HEK293T (cell line): ENCODE results near the gene RRP9.

Experiments
- CTCF ChIA-PET: fragments of 350-600 bp; formaldehyde crosslinking; extraction: SDS; loops from one replicate; lab custom pipeline; 2021; ENCODE audit warnings: antibody characterized with exemption, inconsistent platforms; lab: Yijun Ruan, JAX
- POLR2A ChIA-PET: fragments of 350-600 bp; formaldehyde crosslinking; extraction: SDS; loops from one replicate; lab custom pipeline; 2020; ENCODE audit warnings: antibody characterized with exemption, inconsistent platforms; lab: Yijun Ruan, JAX
- DNase-seq: peaks from one replicate; pipeline ENCODE4 v3.0.0; 2012; ENCODE audit warnings: mixed read lengths; ENCODE audit errors: extremely low spot score
- ARNT ChIP-seq: fragments of 450-650 bp; IDR thresholded peaks from 2 replicates; pipeline ENCODE4 v1.6.1; 2017; ENCODE audit warnings: mild to moderate bottlenecking
- BHLHE40 ChIP-seq: fragments of 450-650 bp; IDR thresholded peaks from 2 replicates; pipeline ENCODE4 v1.6.1; 2016; ENCODE audit warnings: mild to moderate bottlenecking, moderate library complexity, borderline replicate concordance
- CTBP1 ChIP-seq: fragments of 450-650 bp; IDR thresholded peaks from 2 replicates; pipeline ENCODE4 v1.6.1; 2016; ENCODE audit warnings: borderline replicate concordance
- ELF4 ChIP-seq: fragments of 450-650 bp; IDR thresholded peaks from 2 replicates; pipeline ENCODE4 v1.6.1; 2017; ENCODE audit warnings: antibody characterized with exemption
- FOXA1 ChIP-seq: fragments of 450-650 bp; IDR thresholded peaks from 2 replicates; pipeline ENCODE4 v1.6.1; 2016; ENCODE audit warnings: mild to moderate bottlenecking
- FOXK2 ChIP-seq: fragments of 450-650 bp; IDR thresholded peaks from 2 replicates; pipeline ENCODE4 v1.6.1; 2016; ENCODE audit warnings: mild to moderate bottlenecking
- FOXM1 ChIP-seq: fragments of 450-650 bp; IDR thresholded peaks from 2 replicates; pipeline ENCODE4 v1.6.1; 2017; ENCODE audit warnings: mild to moderate bottlenecking, borderline replicate concordance
- HDGF ChIP-seq: fragments of 450-650 bp; IDR thresholded peaks from 2 replicates; pipeline ENCODE4 v1.6.1; 2017; ENCODE audit warnings: antibody characterized with exemption, borderline replicate concordance
- L3MBTL2 ChIP-seq: fragments of 450-650 bp; conservative IDR thresholded peaks from 2 replicates; pipeline ENCODE4 v1.6.1; 2016; ENCODE audit warnings: mild to moderate bottlenecking
- LEF1 ChIP-seq: fragments of 450-650 bp; IDR thresholded peaks from 2 replicates; pipeline ENCODE4 v1.6.1; 2017; ENCODE audit warnings: mild to moderate bottlenecking, borderline replicate concordance
- NFRKB ChIP-seq: fragments of 450-650 bp; IDR thresholded peaks from 2 replicates; pipeline ENCODE4 v1.6.1; 2016; ENCODE audit warnings: mild to moderate bottlenecking, moderate library complexity
- SP1 ChIP-seq: fragments of 450-650 bp; IDR thresholded peaks from 2 replicates; pipeline ENCODE4 v1.6.1; 2017
- SUZ12 ChIP-seq: fragments of 450-650 bp; IDR thresholded peaks from 2 replicates; pipeline ENCODE4 v1.6.1; 2016; ENCODE audit warnings: mild to moderate bottlenecking
- TARDBP ChIP-seq: fragments of 450-650 bp; IDR thresholded peaks from 2 replicates; pipeline ENCODE4 v1.6.1; 2016
- ZNF384 ChIP-seq: fragments of 450-650 bp; IDR thresholded peaks from 2 replicates; pipeline ENCODE4 v1.6.1; 2016
- TF ChIP-seq, protein P1 (sequence below): fragments of 450-650 bp; IDR thresholded peaks from 2 replicates; pipeline ENCODE4 v1.6.1; 2016

The RRP9 gene

GRCh38 chr3:51947215-51947900 is 5.7 kb upstream of the RRP9 start:
- DNase-seq = no peak
- ChIA-PET CTCF (no interaction called here), POLR2A (interaction anchor here (0.8 to 1.0 kb wide), 2 partner anchors 16 to 26 kb away, joined by 3 read pairs; partner anchors contain the start of gene ABHD14B)
- no peak for TF ChIP-seq TARDBP
- TF ChIP-seq BHLHE40 = no peak
- TF ChIP-seq SUZ12 = no peak
- no peak for TF ChIP-seq L3MBTL2
- no peak for TF ChIP-seq FOXK2
- TF ChIP-seq ZNF384 = no peak
- TF ChIP-seq NFRKB = no peak
- TF ChIP-seq FOXA1 = no peak
- no peak for TF ChIP-seq ARNT
- TF ChIP-seq SP1 = no peak
- TF ChIP-seq, protein P1, sequence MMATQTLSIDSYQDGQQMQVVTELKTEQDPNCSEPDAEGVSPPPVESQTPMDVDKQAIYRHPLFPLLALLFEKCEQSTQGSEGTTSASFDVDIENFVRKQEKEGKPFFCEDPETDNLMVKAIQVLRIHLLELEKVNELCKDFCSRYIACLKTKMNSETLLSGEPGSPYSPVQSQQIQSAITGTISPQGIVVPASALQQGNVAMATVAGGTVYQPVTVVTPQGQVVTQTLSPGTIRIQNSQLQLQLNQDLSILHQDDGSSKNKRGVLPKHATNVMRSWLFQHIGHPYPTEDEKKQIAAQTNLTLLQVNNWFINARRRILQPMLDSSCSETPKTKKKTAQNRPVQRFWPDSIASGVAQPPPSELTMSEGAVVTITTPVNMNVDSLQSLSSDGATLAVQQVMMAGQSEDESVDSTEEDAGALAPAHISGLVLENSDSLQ = no peak
- no peak for TF ChIP-seq FOXM1
- no peak for TF ChIP-seq HDGF
- no peak for TF ChIP-seq LEF1
- no peak for TF ChIP-seq ELF4
- TF ChIP-seq CTBP1 = no peak

DNA sequence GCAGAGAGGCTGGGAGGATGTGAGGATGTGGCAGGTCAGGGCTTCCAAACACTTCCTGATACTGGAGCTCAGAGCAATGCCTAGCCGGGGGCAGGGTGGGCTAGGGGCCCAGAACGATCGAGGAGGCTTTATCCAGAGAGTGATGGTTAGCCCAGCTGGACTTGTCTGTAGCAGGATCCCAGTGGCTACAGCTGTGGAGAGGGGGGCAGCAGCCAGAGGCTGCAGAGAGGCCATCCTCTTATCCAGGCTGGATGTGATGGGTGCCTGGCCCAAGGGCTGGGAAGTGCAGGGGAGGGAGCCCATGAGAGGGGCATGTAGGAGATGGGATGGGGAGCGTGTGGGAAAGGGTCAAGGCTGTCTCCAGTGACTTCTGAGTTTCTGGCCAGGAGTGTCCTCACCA is 5.1 kb upstream of the RRP9 start:
- TF ChIP-seq ELF4 (no peak), FOXK2 (no peak), FOXM1 (no peak)
- ChIA-PET POLR2A (interaction anchor here (1.7 kb wide), 1 partner anchor 46 kb away, joined by 5 read pairs; no protein-coding TSS in a partner anchor), CTCF (no interaction called here)
- no peak for DNase-seq

DNA sequence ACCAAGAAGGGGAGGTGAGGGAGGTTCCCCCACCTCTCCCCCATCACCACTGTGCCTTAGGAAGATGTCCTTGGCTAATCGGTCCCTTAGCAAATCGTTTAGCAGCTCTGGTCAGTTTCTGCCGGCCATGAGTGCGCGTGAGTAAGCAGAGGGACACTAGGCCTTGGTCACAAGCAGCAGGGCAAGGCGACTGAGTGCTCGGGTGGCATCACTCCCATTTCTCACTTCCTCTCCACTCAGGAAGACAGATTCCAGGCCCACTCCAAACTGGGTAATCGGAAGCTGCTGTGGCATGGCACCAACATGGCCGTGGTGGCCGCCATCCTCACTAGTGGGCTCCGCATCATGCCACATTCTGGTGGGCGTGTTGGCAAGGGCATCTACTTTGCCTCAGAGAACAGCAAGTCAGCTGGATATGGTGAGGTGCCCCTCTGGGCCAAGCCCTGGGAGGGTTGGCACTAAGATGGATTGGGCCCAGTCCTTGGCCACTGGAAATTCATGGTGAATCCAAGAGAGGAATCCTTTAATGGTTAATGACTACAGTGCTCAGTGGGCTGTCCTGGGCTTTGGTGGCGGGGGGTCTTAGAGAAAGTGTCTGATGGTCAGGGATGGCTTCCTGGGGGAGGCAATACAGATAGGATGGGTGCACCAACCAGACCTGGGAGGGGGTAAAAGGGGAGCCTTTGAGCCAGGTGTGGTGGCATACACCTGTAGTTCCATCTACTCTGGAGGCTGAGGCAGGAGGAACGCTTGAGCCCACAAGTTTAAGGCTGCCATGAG is 4.4 kb upstream of the RRP9 start:
- TF ChIP-seq CTBP1 = no peak
- TF ChIP-seq FOXM1 = no peak
- no peak for TF ChIP-seq LEF1
- TF ChIP-seq BHLHE40 = no peak
- no peak for TF ChIP-seq L3MBTL2
- TF ChIP-seq ZNF384 = no peak
- TF ChIP-seq, protein P1 = no peak
- no peak for TF ChIP-seq SP1
- TF ChIP-seq TARDBP = no peak
- no peak for TF ChIP-seq ELF4
- TF ChIP-seq HDGF = no peak
- TF ChIP-seq SUZ12 = no peak
- no peak for TF ChIP-seq FOXA1
- no peak for TF ChIP-seq FOXK2
- no peak for TF ChIP-seq NFRKB
- TF ChIP-seq ARNT = no peak
- POLR2A ChIA-PET = interaction anchor here (1.3 to 2.3 kb wide), 3 partner anchors 23 to 47 kb away, joined by 3 to 7 read pairs (median 5); no protein-coding TSS in a partner anchor
- CTCF ChIA-PET = no interaction called here
- DNase-seq = no peak

DNA sequence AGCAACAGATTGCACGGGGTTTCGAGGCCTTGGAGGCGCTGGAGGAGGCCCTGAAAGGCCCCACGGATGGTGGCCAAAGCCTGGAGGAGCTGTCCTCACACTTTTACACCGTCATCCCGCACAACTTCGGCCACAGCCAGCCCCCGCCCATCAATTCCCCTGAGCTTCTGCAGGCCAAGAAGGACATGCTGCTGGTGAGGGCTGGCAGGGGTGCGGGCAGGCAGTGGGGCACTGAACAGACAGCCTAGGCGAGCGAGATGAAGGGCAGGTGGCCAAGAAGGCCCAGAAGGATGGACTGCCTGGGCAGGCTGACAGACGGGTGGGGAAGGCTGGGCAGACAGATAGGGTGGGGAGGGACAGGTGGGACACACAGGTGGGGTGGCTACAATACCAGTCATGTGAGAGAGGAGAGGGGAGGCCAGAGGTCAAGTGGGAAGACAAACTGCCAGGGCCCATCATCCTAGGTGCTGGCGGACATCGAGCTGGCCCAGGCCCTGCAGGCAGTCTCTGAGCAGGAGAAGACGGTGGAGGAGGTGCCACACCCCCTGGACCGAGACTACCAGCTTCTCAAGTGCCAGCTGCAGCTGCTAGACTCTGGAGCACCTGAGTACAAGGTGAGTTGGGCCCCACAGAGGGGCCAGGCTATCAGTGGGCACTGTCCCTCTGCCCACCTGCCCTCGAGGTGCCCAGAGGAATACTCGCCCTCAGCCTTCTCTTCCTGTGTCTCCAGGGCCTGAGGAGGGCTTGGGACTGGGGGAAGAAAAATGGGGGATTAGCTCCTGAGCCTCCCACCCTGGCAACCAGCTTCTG is 3.5 kb upstream of the RRP9 start:
- ChIA-PET CTCF (interaction anchor here (0.7 kb wide), 1 partner anchor 33 kb away, joined by 3 read pairs; no protein-coding TSS in a partner anchor), POLR2A (interaction anchor here (1.3 to 2.6 kb wide), 5 partner anchors 23 to 51 kb away, joined by 3 to 14 read pairs (median 5); partner anchors contain the start of genes ABHD14B and RPL29)
- no peak for TF ChIP-seq SUZ12
- TF ChIP-seq ARNT = no peak
- TF ChIP-seq FOXK2 = no peak
- no peak for TF ChIP-seq NFRKB
- TF ChIP-seq SP1 = no peak
- TF ChIP-seq ZNF384 = no peak
- TF ChIP-seq HDGF = no peak
- no peak for TF ChIP-seq LEF1
- TF ChIP-seq ELF4 = no peak
- TF ChIP-seq L3MBTL2 = no peak
- no peak for TF ChIP-seq FOXM1
- TF ChIP-seq TARDBP = no peak
- DNase-seq = no peak

- TF ChIP-seq CTBP1 = no peak
- TF ChIP-seq FOXM1 = no peak
- no peak for TF ChIP-seq SUZ12
- TF ChIP-seq ELF4 = no peak
- no peak for TF ChIP-seq L3MBTL2
- TF ChIP-seq, protein P1 = no peak
- TF ChIP-seq SP1 = no peak
- TF ChIP-seq ZNF384 = no peak
- TF ChIP-seq LEF1 = no peak
- no peak for DNase-seq
- ChIA-PET CTCF (interaction anchor here (0.7 kb wide), 1 partner anchor 32 kb away, joined by 3 read pairs; no protein-coding TSS in a partner anchor), POLR2A (interaction anchor here (1.3 to 2.6 kb wide), 4 partner anchors 24 to 51 kb away, joined by 3 to 14 read pairs (median 5); partner anchors contain the start of genes ABHD14B and RPL29)
Observed at GRCh38 chr3:51944451-51945021, 2.8 kb upstream of the RRP9 start.
